ENCODE data around the gene RAD51. TPM values are rescaled to one million over a fixed set of nuclear protein-coding genes. Genes with fewer than 3 reads are reported as not detected.
"Not testable (repeated sequence)": the region's sequence is repeated elsewhere in the genome, so short reads cannot be mapped to it uniquely, and the experiment has no call there.

RAD51 gene
- total and polyA plus RNA-seq, 8 donors: 0.15 to 1.3 (median 0.45) TPM

DNA sequence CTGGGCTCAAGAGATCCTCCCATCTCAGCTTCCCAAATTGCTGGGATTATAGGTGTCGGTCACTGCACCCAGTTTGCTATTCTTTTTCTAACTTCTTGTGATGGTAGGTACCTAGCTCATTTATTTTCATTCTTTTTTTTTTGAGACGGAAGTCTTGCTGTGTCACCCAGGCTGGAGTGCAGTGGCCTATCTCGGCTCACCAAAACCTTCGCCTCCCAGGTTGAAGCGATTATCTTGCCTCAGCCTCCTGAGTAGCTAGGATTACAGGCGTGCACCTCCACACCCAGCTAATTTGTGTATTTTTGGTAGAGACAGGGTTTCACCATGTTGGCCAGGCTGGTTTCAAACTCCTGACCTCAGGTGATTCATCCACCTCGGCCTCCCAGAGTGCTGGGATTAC, 30.1 kb upstream of the RAD51 start:
- intact Hi-C loops (cut with DNase I): no loop called here
- 94 to 97% methylated on average over 7 of the region's 7 CpGs for WGBS, 2 donors
- Histone ChIP-seq H3K27me3 (no peaks in the 10 kb centered on the region), H3K9me3 (no peaks in the 10 kb centered on the region), H3K4me1 (no peaks in the 10 kb centered on the region), H3K36me3 (no peaks in the 10 kb centered on the region), H3K27ac (no peak overlapping the region), H3K4me3 (no peak overlapping the region)
- FAIRE-seq (no peak), ATAC-seq (no peak), DNase-seq (no peak)
- TF ChIP-seq, protein P1, sequence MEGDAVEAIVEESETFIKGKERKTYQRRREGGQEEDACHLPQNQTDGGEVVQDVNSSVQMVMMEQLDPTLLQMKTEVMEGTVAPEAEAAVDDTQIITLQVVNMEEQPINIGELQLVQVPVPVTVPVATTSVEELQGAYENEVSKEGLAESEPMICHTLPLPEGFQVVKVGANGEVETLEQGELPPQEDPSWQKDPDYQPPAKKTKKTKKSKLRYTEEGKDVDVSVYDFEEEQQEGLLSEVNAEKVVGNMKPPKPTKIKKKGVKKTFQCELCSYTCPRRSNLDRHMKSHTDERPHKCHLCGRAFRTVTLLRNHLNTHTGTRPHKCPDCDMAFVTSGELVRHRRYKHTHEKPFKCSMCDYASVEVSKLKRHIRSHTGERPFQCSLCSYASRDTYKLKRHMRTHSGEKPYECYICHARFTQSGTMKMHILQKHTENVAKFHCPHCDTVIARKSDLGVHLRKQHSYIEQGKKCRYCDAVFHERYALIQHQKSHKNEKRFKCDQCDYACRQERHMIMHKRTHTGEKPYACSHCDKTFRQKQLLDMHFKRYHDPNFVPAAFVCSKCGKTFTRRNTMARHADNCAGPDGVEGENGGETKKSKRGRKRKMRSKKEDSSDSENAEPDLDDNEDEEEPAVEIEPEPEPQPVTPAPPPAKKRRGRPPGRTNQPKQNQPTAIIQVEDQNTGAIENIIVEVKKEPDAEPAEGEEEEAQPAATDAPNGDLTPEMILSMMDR (IDR thresholded peaks at IDR 0.05): no peak

DNA sequence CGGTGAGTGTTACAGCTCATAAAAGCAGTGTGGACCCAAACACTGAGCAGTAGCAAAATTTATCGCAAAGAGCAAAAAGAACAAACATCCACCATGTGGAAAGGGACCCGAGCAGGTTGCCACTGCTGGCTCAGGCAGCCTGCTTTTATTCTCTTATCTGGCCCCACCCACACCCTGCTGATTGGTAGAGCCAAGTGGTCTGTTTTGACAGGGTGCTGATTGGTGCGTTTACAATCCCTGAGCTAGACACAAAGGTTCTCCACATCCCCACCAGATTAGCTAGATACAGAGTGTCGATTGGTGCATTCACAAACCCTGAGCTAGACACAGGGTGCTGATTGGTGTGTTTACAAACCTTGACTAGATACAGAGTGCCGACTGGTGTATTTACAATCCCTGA, 18.7 kb upstream of the RAD51 start:
- H3K27me3 ChIP-seq; H3K9me3 ChIP-seq; H3K4me3 ChIP-seq; ATAC-seq; intact Hi-C loops (cut with DNase I); H3K4me1 ChIP-seq; DNase-seq; H3K36me3 ChIP-seq; FAIRE-seq; H3K27ac ChIP-seq: not testable (repeated sequence)
- WGBS, 2 donors: 56 to 65% methylated on average over 6 of the region's 6 CpGs

DNA sequence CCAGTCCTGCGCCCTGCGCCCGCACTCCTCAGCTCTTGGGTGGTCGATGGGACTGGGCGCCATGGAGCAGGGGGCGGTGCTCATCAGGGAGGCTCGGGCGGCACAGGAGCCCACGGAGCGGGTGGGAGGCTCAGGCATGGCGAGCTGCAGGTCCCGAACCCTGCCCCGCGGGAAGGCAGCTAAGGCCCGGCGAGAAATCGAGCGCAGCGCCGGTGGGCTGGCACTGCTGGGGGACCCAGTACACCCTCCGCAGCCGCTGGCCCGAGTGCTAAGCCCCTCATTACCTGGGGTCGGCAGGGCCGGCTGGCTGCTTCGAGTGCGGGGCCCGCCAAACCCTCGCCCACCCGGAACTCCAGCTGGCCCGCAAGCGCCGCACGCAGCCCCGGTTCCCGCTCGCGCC, 18.1 kb upstream of the RAD51 start:
- FAIRE-seq; DNase-seq; H3K4me3 ChIP-seq; H3K36me3 ChIP-seq; intact Hi-C loops (cut with DNase I); H3K4me1 ChIP-seq; ATAC-seq; H3K9me3 ChIP-seq; H3K27ac ChIP-seq; H3K27me3 ChIP-seq: not testable (repeated sequence)
- 92 to 93% methylated on average over 15 to 37 of the region's 38 CpGs for WGBS, 2 donors

DNA sequence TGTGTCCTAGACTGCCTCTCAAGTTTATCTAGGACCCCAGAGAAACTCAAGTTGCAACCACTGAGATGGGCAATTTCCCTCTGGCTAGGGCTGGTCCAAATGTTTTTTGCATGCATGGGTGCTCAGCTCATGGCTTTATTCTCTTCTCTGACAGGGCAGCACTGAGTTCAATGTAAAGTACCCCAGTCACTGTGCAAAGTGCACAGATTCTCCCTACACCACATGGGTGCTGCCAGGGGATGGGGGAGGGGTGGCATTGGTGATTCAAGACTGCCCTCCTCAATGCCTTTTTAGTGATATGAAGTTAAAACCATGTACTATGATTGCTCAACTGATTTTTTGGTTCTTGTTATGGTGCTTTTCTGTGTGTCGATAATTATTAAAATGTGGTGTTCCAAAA, 14.8 kb upstream of the RAD51 start:
- no peaks in the 10 kb centered on the region for H3K36me3 ChIP-seq
- H3K4me1 ChIP-seq: no peaks in the 10 kb centered on the region
- ATAC-seq (no peak), DNase-seq (no peak), FAIRE-seq (no peak)
- WGBS, 2 donors: 91 to 95% methylated on average over 1 of the region's 1 CpG
- TF ChIP-seq, protein P1 (IDR thresholded peaks at IDR 0.05): no peak
- H3K27me3 ChIP-seq: no peaks in the 10 kb centered on the region
- no peak overlapping the region for H3K4me3 ChIP-seq
- no peak overlapping the region for H3K27ac ChIP-seq
- no peaks in the 10 kb centered on the region for H3K9me3 ChIP-seq
- intact Hi-C loops (cut with DNase I): no loop called here

DNA sequence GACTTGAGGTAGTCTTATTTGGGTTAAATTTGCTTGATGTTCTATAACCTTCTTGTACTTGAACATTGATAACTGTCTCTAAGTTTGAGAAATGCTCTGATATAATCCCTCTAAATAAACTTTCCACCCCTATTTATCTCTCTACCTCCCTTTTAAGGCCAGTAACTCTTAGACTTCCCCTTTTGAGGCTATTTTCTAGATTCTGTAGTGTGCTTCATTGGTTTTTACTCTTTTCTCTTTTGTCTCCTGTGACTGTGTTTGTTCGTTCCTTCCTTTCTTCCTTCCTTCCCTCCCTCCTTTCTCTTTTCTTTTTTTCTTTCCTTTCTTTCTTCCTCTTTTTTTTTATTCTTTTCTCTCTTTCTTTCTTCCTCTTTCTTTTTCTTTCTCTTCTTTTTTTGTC, 14.0 kb upstream of the RAD51 start:
- DNase-seq; intact Hi-C loops (cut with DNase I); FAIRE-seq; H3K4me1 ChIP-seq; H3K9me3 ChIP-seq; ATAC-seq; H3K4me3 ChIP-seq; H3K27ac ChIP-seq; H3K36me3 ChIP-seq; H3K27me3 ChIP-seq: not testable (repeated sequence)
- WGBS, 2 donors: 65 to 88% methylated on average over 1 of the region's 1 CpG

DNA sequence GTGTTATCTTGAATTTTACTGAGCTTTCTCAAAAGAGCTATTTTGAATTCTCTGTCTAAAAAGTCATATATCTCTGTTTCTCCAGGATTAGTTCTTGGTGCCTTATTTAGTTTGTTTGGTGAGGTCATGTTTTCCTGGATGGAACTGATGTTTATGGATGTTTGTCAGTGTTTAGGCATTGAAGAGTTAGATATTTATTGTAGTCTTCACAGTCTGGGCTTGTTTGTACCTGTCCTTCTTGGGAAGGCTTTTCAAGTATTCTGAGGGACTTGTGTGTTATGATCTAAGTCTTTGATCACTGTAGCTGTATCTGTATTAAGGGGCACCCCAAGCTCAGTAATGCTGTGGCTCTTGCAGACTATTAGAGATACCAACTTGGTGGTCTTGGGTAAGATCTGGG, 10.6 kb upstream of the RAD51 start:
- Histone ChIP-seq H3K4me1 (no peaks in the 10 kb centered on the region), H3K4me3 (no peak overlapping the region), H3K36me3 (no peaks in the 10 kb centered on the region), H3K27me3 (no peaks in the 10 kb centered on the region), H3K9me3 (no peaks in the 10 kb centered on the region), H3K27ac (no peak overlapping the region)
- DNase-seq: no peak
- intact Hi-C loops (cut with DNase I): no loop called here
- TF ChIP-seq, protein P1 (IDR thresholded peaks at IDR 0.05): no peak
- ATAC-seq: no peak
- no peak for FAIRE-seq

DNA sequence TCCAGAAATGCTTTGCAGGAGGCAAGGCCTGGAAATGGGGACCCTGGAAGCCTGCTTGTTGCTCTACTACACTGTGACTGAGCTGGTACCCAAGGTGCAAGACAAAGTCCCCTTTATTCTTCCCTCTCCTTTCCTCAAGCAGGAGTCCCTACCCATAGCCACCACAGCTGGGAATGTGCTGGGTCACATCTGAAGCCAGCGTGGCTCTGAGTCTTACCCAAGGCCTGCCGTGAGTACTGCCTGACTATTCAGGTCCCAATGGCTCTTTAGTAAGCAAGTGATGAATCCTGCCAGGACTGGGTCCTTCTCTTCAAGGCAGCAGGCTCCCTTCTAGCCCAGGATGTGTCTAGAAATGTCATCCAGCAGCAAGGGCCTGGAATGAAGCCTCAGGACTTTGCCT, 9.6 kb upstream of the RAD51 start:
- ATAC-seq: no peak
- FAIRE-seq: no peak
- H3K27ac ChIP-seq: no peak overlapping the region
- no peaks in the 10 kb centered on the region for H3K36me3 ChIP-seq
- H3K9me3 ChIP-seq: no peaks in the 10 kb centered on the region
- WGBS, 2 donors: 87 to 89% methylated on average over 2 of the region's 2 CpGs
- no peak overlapping the region for H3K4me3 ChIP-seq
- TF ChIP-seq, protein P1 (IDR thresholded peaks at IDR 0.05): no peak
- no peak for DNase-seq
- H3K27me3 ChIP-seq: no peaks in the 10 kb centered on the region
- H3K4me1 ChIP-seq: no peaks in the 10 kb centered on the region
- intact Hi-C loops (cut with DNase I): no loop called here

All from pancreas (tissue), 10 donors.